A549 (cell line): ENCODE data around the gene RGS1.

ENCODE experiments used
- CTCF ChIP-seq: fragments of >200 bp; sonication (Bioruptor Twin); formaldehyde crosslinking; IDR thresholded peaks from 3 replicates; pipeline ENCODE4 v1.5.1; 2016
- ELK1 ChIP-seq: fragments of 150-350 bp; IDR thresholded peaks from 2 replicates; pipeline ENCODE4 v1.6.1; 2014; ENCODE audit warnings: low read depth, mild to moderate bottlenecking, low read length
- NR3C1 ChIP-seq: fragments of >200 bp; sonication (Bioruptor Twin); formaldehyde crosslinking; IDR thresholded peaks from 3 replicates; pipeline ENCODE4 v1.6.1; 2017
- PHF8 ChIP-seq: fragments of 200-600 bp; sonication (generic); IDR thresholded peaks from 2 replicates; pipeline ENCODE4 v1.6.1; 2016; ENCODE audit warnings: low read depth, mild to moderate bottlenecking, antibody characterized with exemption, moderate library complexity, borderline replicate concordance
- POLR2A ChIP-seq: IDR thresholded peaks from 2 replicates; pipeline ENCODE4 v1.6.1; 2012; ENCODE audit warnings: mild to moderate bottlenecking, low read length
- REST ChIP-seq: fragments of 200-600 bp; sonication (generic); IDR thresholded peaks from 2 replicates; pipeline ENCODE4 v1.6.1; 2016; ENCODE audit warnings: antibody characterized with exemption, mild to moderate bottlenecking, moderate library complexity

- TF ChIP-seq CTCF (no peak), REST (no peak), NR3C1 (no peak), ELK1 (no peak), POLR2A (no peak), PHF8 (no peak)
Observed at GRCh38 chr1:192589813-192590212, 14.2 kb downstream of the RGS1 start.
